NK-92 treated with Interleukin-12 subunit alpha and Interleukin-12 subunit beta, amount 100 ng/mL, for 24 hours (cell line): ENCODE measurements around the gene THSD4.

Experiments
- DNase-seq: peaks from one replicate; lab custom pipeline; 2025; lab: John Stamatoyannopoulos, UW

THSD4 gene

GRCh38 chr15:71626596-71627088 is 511.4 kb downstream of the THSD4 start:
- DNase-seq = no peak

DNA sequence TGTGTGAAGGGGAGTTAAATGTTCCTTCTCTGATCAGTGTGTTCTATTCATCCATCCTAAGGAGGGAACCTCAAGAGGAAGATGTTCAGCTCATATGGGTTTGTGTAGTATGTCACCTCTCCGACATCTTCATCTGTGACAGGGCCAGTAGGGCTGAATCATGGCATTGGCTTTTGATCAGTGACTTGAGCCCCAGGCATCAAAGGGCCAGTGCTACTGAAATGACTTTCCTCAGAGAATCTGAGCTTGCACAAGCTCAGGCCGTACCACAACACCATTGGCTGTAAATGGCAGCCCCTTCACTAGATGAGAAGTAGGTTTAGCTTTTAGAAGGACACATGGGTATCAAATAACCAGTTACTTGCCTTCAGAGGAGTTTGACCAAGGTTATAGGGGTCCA is 511.9 kb downstream of the THSD4 start:
- no peak for DNase-seq

- no peak for DNase-seq
These were observed 512.3 kb downstream of the THSD4 start for GRCh38 chr15:71627604-71628003.

DNA sequence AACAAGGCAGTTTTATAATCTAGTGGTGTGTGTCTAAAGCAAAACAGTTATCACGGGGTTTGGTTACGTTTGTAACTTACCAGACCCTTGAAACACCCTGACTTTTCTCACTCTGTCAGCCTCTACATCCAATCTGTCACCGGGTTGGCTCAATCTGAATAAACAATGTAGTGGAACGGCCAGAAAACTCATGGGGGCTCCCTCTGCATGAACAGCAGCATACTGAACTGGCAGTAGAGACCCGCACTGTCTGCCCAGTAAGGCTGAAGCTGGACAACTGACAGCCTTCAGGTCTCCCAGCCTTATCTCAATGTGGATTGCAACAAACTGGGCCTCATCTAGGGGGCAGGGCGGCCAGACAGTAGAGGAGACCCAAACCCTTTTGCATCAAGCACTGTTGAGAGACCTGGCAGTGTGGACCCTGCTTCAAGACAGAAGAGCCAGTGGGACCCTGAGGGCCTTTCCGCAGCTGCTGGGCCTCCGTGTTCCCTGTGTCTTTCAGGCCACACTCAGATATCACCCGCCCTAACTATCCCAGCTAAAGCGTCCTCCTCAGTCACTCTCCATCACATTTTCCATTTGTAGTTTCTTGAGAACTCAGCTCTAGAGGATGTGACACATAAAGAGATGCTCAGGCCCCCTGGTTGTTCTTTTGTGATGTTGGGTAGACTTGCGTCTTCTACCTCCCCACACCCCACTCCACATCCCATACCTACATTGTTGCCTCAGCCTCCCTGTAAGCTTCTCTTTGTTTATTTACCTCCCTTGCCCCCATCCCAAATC is 513.9 kb downstream of the THSD4 start:
- DNase-seq = no peak

GRCh38 chr15:71629781-71630474 is 514.7 kb downstream of the THSD4 start:
- no peak for DNase-seq

- DNase-seq = no peak
These were observed 515.2 kb downstream of the THSD4 start for GRCh38 chr15:71630475-71630809.

GRCh38 chr15:71632576-71633195 is 517.4 kb downstream of the THSD4 start:
- DNase-seq = no peak

GRCh38 chr15:71634820-71635560 is 519.7 kb downstream of the THSD4 start:
- DNase-seq = no peak

- no peak for DNase-seq
These were observed 520.5 kb downstream of the THSD4 start for GRCh38 chr15:71635735-71636134.

GRCh38 chr15:71638876-71639275 is 523.6 kb downstream of the THSD4 start:
- no peak for DNase-seq

DNA sequence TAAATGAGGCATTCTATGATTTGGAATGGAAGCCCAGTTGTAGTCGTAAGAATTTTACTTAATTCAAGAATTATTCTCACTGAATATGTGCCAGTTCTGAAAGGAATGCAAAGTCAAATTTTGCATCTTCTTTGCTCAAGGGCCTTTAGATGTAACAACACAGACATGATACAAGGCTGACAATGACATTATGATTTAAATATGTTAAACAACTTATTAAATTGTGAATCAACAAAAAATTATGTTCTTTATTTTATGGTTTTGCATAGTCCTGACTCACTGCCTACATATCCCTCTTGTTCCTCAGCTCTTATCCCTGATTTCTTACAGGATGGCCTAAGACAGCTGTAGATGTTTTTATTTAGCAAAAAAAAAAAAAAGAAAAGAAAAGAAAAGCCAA is 524.2 kb downstream of the THSD4 start:
- DNase-seq = no peak

DNA sequence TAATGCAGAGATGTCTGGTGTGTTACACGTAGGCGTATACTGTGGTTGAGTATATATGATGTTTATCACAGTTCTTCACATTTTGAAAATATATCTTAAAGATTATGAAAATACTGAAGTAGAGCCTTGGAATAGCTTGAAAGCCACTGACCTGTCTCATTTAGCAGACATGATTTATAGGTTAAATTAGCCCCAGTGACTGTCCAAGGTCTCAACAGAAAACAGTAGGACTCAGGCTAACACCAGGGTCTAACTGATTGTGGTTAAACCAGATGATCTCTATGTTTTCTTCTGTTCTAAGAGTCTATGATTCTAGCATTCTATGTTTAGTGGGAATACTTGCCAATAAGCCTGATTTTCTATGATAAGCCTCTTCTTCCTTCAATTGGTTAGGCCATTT is 528.6 kb downstream of the THSD4 start:
- DNase-seq = no peak

DNA sequence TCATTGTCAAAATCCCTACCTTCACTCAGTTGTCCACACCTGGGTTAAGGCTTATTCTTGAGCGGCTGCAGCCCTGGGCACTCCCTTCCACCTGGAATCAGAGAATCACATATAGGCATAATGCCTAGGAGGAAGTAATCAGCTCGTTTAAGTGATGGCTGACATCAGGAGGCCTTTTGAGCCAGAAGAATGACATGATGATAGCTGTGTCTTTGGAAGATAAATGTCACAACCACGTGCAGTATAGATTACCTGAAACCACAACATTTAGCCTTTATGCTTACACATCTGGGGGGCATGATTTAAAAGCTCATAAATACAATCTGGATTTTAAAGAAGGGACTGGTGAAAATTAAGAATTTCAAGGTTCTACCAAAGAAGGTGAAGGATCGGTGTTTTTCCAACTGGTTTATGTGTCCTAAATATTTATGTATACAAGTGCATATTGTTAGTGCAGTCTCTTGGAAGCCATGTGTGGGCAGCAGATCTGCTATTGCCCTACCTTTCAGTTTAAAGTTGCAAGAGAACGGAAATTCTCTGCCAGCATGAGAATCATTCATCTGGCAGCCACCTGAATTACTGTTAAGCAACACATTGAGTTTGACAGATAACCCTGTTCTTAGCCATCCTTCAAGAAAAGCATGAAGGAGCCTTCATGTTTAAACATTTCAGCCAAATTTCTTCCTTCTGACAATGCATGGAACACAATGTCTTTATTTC is 531.7 kb downstream of the THSD4 start:
- no peak for DNase-seq

- DNase-seq = no peak
These were observed 532.2 kb downstream of the THSD4 start for GRCh38 chr15:71647487-71647808.

DNA sequence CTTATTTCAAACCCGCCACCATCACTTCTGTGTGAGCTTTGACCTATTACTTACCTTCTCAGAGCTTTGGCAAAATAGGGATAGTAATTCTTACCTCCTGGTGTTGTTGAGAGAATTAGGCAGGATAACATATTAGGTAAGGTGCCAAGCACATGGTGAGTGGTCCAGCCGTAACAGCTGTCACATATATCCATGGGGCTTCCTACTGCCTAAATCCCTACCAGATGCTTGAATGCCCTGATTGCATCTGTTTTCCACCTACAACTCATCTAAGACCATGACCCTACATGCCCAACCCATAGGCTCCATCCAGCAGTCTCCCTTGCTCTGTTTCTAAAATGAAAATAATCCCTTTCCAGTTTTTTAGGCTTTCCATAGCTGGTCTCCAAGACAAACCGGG is 532.8 kb downstream of the THSD4 start:
- DNase-seq = no peak

DNA sequence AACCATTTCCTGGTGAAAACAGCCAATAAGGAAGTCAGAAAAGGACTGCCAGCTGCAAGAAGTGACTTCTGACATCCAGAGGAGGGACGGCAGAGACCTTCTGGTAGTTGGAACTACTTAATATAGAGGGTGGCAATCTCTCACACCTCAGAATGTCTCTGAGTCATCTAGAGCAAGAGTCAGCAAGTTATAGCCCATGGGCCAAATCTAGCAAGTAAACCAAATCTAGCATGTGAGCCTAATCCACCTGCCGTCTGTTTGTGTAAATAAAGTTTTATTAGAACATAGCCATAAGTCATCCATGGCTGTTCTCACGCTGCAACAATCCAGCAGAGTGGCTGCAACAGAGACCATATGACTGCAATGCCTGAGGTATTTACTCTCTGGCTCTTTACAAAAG is 534.6 kb downstream of the THSD4 start:
- no peak for DNase-seq

- no peak for DNase-seq
These were observed 535.3 kb downstream of the THSD4 start for GRCh38 chr15:71650603-71651002.

DNA sequence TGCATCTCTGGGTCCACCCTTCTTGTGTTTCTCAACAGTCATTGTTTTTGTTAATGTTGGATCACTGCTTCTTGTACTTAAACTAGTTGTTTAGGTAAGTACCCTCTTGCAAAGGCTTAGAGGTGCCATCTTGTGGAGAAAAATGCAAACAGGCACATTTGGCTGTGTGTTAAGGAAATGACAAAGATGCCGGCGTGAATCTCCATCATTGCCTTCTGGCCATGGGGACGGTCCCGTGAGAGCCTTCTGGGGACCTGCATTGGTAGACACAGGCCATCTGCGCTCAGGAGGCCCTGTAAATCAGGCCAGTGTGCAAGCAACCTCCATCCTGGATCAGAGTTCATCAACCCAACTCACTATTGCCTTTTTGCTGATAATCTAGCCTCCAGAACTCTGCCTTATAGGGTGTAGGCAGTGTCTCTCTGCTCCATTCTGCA is 536.5 kb downstream of the THSD4 start:
- DNase-seq = peak; percentile 2

GRCh38 chr15:71654042-71654719 is 538.9 kb downstream of the THSD4 start:
- no peak for DNase-seq

- DNase-seq = no peak
These were observed 539.5 kb downstream of the THSD4 start for GRCh38 chr15:71654720-71655174.

GRCh38 chr15:71656425-71656824 is 541.2 kb downstream of the THSD4 start:
- no peak for DNase-seq
